Neural crest cell (in vitro differentiated cells): ENCODE measurements around the gene FAM114A2. TPM values are rescaled to one million over a fixed set of nuclear protein-coding genes. Genes with fewer than 3 reads are reported as not detected.

Experiments used
- DNase-seq: peaks from one replicate; pipeline ENCODE4 v3.0.0; 2021; ENCODE audit warnings: low read depth, mixed read lengths, low spot score
- H3K27ac Mint-ChIP-seq: one replicate; pipeline ENCODE4 v1.8.0; 2021; ENCODE audit warnings: mild to moderate bottlenecking, mixed read lengths; ENCODE audit not compliant: unreplicated experiment
- H3K27me3 Mint-ChIP-seq: 2 replicates; pipeline ENCODE4 v1.8.0; 2021; ENCODE audit warnings: low read depth, mild to moderate bottlenecking, mixed read lengths
- H3K36me3 Mint-ChIP-seq: 2 replicates; pipeline ENCODE4 v1.8.0; 2021; ENCODE audit warnings: low read depth, mild to moderate bottlenecking, mixed read lengths
- H3K4me1 Mint-ChIP-seq: 2 replicates; pipeline ENCODE4 v1.8.0; 2021; ENCODE audit warnings: mixed read lengths
- H3K4me3 Mint-ChIP-seq: one replicate; pipeline ENCODE4 v1.8.0; 2021; ENCODE audit warnings: mild to moderate bottlenecking, mixed read lengths
- H3K9me3 Mint-ChIP-seq: 2 replicates; pipeline ENCODE4 v1.8.0; 2021; ENCODE audit warnings: mixed read lengths
- long read RNA-seq: library from polyadenylated mRNA; unstranded; transcript quantifications from one replicate; pipeline ENCODE4 v2.0.0, GENCODE V29; 2020
- total RNA-seq: library from RNA; stranded (reverse); gene quantifications from 2 replicates; pipeline ENCODE4 v1.2.1, GENCODE V29; 2021
- TF ChIP-seq, protein P1 (sequence below): fragments of 200-600 bp; sonication (generic); conservative IDR thresholded peaks from 2 replicates; pipeline ENCODE4 v1.5.0; 2021; ENCODE audit warnings: antibody characterized with exemption, mild to moderate bottlenecking

Gene FAM114A2
- total RNA-seq, result 23.5 and 32.4 TPM in 2 replicates
- long read RNA-seq, full-length matches to known transcripts, result 61 of 99 reads
- long read RNA-seq, partial matches to known transcripts, result 9 of 99 reads
- long read RNA-seq, other reads (novel, unspliced or antisense), result 29 of 99 reads

DNA sequence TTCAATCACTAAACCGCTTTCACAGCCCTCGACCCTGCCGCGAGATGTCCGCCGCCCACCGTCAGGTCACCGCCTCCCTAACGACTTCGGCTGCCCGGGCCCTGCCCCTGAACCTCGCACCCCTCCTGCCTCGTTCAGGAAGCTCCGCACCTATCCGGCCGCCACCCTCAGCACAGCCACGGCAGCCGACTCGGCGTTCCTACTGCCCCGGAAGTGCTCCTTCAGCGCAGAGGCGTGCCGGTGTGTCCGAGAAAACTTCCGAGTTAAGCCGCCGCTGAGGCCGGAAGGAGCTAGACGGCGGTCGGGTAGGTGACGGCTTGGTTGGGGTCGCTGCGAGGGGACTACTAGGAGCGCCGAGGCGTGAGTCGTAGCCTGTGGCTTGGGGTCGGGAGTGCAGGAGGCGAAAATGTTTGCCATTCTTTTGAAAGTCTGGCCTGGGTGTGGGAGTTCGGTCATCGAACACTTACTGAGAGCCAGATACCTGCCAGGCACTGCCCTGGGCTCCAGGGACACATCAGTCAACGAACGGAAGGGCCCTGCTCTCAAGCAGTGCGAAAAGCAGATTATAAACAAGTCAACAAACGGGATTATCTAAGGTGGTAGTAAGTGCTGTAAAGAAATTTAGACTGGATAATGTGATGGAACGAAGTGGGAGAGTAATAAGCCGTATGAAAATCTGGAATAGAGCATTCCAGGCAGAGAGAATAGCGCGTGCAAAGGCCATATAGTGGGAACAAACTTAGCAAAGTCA lies at the start of gene FAM114A2, which contains the start of gene MFAP3:
Gene FAM114A2, minus strand, starts transcription at position 204 of the 751 bp plus-strand sequence. CDS start 3,957 bp downstream, outside the sequence.
Gene MFAP3, plus strand, starts transcription at position 261 of the 751 bp plus-strand sequence. CDS start 10,756 bp downstream, outside the sequence.
- no peaks in the 10 kb centered on the region for H3K36me3 Mint-ChIP-seq
- TF ChIP-seq, protein P1, sequence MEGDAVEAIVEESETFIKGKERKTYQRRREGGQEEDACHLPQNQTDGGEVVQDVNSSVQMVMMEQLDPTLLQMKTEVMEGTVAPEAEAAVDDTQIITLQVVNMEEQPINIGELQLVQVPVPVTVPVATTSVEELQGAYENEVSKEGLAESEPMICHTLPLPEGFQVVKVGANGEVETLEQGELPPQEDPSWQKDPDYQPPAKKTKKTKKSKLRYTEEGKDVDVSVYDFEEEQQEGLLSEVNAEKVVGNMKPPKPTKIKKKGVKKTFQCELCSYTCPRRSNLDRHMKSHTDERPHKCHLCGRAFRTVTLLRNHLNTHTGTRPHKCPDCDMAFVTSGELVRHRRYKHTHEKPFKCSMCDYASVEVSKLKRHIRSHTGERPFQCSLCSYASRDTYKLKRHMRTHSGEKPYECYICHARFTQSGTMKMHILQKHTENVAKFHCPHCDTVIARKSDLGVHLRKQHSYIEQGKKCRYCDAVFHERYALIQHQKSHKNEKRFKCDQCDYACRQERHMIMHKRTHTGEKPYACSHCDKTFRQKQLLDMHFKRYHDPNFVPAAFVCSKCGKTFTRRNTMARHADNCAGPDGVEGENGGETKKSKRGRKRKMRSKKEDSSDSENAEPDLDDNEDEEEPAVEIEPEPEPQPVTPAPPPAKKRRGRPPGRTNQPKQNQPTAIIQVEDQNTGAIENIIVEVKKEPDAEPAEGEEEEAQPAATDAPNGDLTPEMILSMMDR, result no peak
- peak within 1 kb of the TSS; percentile 92 for H3K27ac Mint-ChIP-seq
- peak; percentile 76 for DNase-seq
- H3K4me3 Mint-ChIP-seq, result peak within 1 kb of the TSS; percentile 97
- H3K4me1 Mint-ChIP-seq, result peaks cover 25% of the 10 kb centered on the region
- H3K27me3 Mint-ChIP-seq, result no peaks in the 10 kb centered on the region
- no peaks in the 10 kb centered on the region for H3K9me3 Mint-ChIP-seq

DNA sequence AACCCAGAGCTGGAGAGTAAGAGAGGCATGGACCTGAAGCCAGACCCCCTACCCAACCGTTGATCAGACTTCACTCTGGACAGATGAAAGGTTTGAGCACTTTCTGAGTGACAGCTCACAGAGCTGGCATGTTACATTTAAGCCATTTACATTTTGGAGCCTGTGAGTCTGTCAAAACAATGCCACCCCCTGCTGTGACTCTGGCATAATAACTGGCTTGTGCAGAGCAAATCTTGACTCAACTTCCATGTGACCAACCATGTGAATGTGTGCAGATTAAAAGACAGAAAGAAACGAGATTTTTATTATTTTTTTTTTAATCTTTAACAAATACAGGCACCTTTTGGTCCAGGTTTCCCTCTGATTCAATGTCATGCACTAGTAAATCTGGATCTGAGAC lies 48.5 kb upstream of the FAM114A2 start:
- H3K27me3 Mint-ChIP-seq, result no peaks in the 10 kb centered on the region
- H3K4me3 Mint-ChIP-seq, result no peak overlapping the region
- H3K4me1 Mint-ChIP-seq, result peaks cover 14% of the 10 kb centered on the region
- no peaks in the 10 kb centered on the region for H3K36me3 Mint-ChIP-seq
- H3K27ac Mint-ChIP-seq, result no peak overlapping the region
- TF ChIP-seq, protein P1, result no peak
- H3K9me3 Mint-ChIP-seq, result no peaks in the 10 kb centered on the region
- DNase-seq, result no peak

DNA sequence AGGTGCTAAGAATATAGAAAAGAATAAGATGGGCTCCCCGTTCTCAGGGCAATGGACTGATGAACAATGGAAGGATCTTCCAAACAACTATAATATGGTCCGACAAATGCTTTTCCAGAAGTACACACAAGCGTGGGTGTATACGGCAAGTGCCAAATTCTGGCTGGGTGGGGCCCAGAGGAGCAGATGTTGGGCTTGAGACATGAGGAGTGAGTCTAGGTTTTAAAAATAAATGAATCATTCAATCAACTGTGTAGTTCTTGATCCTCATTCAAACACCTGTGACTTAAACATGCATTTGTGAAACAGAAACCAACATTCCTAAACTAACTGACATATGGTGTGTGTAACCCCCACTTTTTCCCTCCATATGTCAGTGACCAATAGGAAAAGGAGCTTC lies 47.9 kb upstream of the FAM114A2 start:
- no peak overlapping the region for H3K27ac Mint-ChIP-seq
- H3K4me1 Mint-ChIP-seq, result peaks cover 14% of the 10 kb centered on the region
- no peak for DNase-seq
- no peaks in the 10 kb centered on the region for H3K27me3 Mint-ChIP-seq
- H3K36me3 Mint-ChIP-seq, result no peaks in the 10 kb centered on the region
- no peak overlapping the region for H3K4me3 Mint-ChIP-seq
- TF ChIP-seq, protein P1, result no peak
- H3K9me3 Mint-ChIP-seq, result no peaks in the 10 kb centered on the region

DNA sequence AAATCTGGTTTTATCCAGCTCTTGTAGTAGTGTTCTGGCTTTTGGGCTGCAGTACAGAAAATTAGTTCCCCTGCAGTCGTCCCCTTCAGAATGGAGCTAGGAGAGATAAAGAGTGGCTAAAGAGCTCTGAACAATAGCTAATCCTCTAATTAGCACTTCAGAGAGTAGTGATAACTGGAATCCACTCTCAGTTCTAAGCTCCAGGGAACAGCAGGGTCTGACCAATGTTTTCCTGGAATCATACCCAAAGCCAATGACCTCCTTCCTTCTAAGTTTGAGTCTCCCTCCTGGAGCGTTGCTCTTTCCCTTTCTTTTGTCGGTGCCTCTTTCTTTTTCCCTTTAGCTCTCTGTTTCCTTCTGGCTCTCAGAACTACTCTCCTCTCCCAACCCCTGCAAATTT lies 47.4 kb upstream of the FAM114A2 start:
- DNase-seq, result no peak
- Mint-ChIP-seq H3K36me3 (no peaks in the 10 kb centered on the region), H3K27ac (no peak overlapping the region), H3K9me3 (no peaks in the 10 kb centered on the region), H3K4me3 (no peak overlapping the region), H3K27me3 (no peaks in the 10 kb centered on the region), H3K4me1 (peaks cover 14% of the 10 kb centered on the region)
- TF ChIP-seq, protein P1, result no peak

DNA sequence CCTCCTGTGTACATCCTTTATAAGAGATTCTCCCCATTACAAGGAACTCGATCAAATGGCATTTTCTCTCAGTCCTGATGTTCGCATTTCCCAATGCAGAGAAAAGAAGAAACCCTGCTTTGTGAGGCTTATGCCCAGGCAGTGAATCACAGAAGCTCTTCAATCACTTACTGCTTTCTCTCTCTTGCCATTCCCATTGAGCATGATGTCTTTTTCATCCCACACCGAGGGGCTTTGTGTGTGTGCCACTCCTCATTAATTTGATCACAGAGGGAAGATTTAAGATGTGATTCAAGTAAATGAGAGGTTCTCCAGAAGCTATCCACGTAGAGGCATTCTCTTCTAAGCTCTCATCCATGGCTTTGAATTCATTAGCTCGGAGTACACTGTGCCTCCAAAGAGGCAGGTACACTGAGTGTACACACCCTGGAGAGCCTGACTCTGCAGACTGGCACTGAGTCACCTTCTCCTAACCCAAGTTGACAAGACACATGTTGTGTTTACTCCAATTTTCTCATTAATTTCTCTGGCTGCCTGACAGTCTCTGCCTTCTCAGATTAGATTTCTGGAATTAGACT lies 45.4 kb upstream of the FAM114A2 start:
- Mint-ChIP-seq H3K4me3 (no peak overlapping the region), H3K9me3 (no peaks in the 10 kb centered on the region), H3K27ac (no peak overlapping the region), H3K27me3 (no peaks in the 10 kb centered on the region), H3K4me1 (peaks cover 14% of the 10 kb centered on the region), H3K36me3 (no peaks in the 10 kb centered on the region)
- DNase-seq, result no peak
- TF ChIP-seq, protein P1, result no peak
